NOMO-1 treated with dmso at 0.1 percent for 144 hours (cell line): ENCODE data around the gene KIF21B.
A peak's percentile ranks its signal among the peaks of the same experiment; 100 is the strongest.

Experiments used
- DNase-seq: peaks from one replicate; lab custom pipeline; 2025; ENCODE audit not compliant: unreplicated experiment; lab: John Stamatoyannopoulos, UW

Gene KIF21B

GRCh38 chr1:201023517-201023902 lies at the start of gene KIF21B:
TSS of gene KIF21B (minus strand) at chr1:201023714. CDS start at chr1:201023383, 331 bp downstream.
- peak; percentile 77 for DNase-seq

- DNase-seq: no peak
These were observed 49.4 kb upstream of the KIF21B start for GRCh38 chr1:201072922-201073321.

GRCh38 chr1:201072149-201072548 lies 48.6 kb upstream of the KIF21B start:
- no peak for DNase-seq

GRCh38 chr1:201069636-201070035 lies 46.1 kb upstream of the KIF21B start:
- no peak for DNase-seq

- no peak for DNase-seq
These were observed 45.5 kb upstream of the KIF21B start for GRCh38 chr1:201068976-201069375.

GRCh38 chr1:201066986-201067385 lies 43.5 kb upstream of the KIF21B start:
- DNase-seq: no peak

- DNase-seq: no peak
These were observed 42.2 kb upstream of the KIF21B start for GRCh38 chr1:201065686-201066085.

GRCh38 chr1:201064806-201065205 lies 41.3 kb upstream of the KIF21B start:
- no peak for DNase-seq

- no peak for DNase-seq
These were observed 39.6 kb upstream of the KIF21B start for GRCh38 chr1:201063145-201063544.

- no peak for DNase-seq
These were observed 39.1 kb upstream of the KIF21B start for GRCh38 chr1:201062511-201063091.

- DNase-seq: no peak
These were observed 38.4 kb upstream of the KIF21B start for GRCh38 chr1:201061886-201062285.

GRCh38 chr1:201061049-201061448 lies 37.5 kb upstream of the KIF21B start:
- no peak for DNase-seq

GRCh38 chr1:201060586-201060985 lies 37.1 kb upstream of the KIF21B start:
- DNase-seq: no peak

GRCh38 chr1:201059871-201060555 lies 36.5 kb upstream of the KIF21B start:
- DNase-seq: no peak

- DNase-seq: no peak
These were observed 35.9 kb upstream of the KIF21B start for GRCh38 chr1:201059401-201059800.

- no peak for DNase-seq
These were observed 30.6 kb upstream of the KIF21B start for GRCh38 chr1:201054091-201054543.

- DNase-seq: no peak
These were observed 29.8 kb upstream of the KIF21B start for GRCh38 chr1:201053155-201053860.

- DNase-seq: no peak
These were observed 27.9 kb upstream of the KIF21B start for GRCh38 chr1:201051399-201051798.

- DNase-seq: no peak
These were observed 27.2 kb upstream of the KIF21B start for GRCh38 chr1:201050515-201051277.

GRCh38 chr1:201049248-201049831 lies 25.8 kb upstream of the KIF21B start:
- DNase-seq: no peak

GRCh38 chr1:201048521-201048920 lies 25.0 kb upstream of the KIF21B start:
- DNase-seq: no peak
